IMR-90 (cell line): ENCODE results near the gene CAVIN1. TPM values are rescaled to one million over a fixed set of nuclear protein-coding genes. Genes with fewer than 3 reads are reported as not detected.

Experiments
- ATAC-seq: fragments of 200-7000 bp; cut with Tn5 transposase; 2 replicates; pipeline ENCODE4 v1.9.1; 2020; ENCODE audit warnings: low read depth, mild to moderate bottlenecking, moderate library complexity
- BruUV-seq: library from RNA; stranded (reverse); fragments of 400-500 nt; replicated peaks from 2 replicates; lab custom pipeline; 2021; lab: Mats Ljungman, UMichigan
- CTCF ChIA-PET: fragments of 300-600 bp; formaldehyde crosslinking; extraction: SDS; loops from one replicate; lab custom pipeline; 2021; ENCODE audit warnings: antibody characterized with exemption; lab: Yijun Ruan, JAX
- POLR2A ChIA-PET: fragments of 300-600 bp; sonication (Branson Sonifier 250); formaldehyde crosslinking; loops from one replicate; lab custom pipeline; 2022; ENCODE audit warnings: antibody characterized with exemption; ENCODE audit not compliant: unreplicated experiment; lab: Charles Lee
- DNase-seq: peaks from one replicate; pipeline ENCODE4 v3.0.0; 2013
- H2AFZ ChIP-seq: replicated peaks from 2 replicates; pipeline ENCODE3; 2013; ENCODE audit warnings: low read length, mild to moderate bottlenecking; ENCODE audit not compliant: poor library complexity
- H2AK5ac ChIP-seq: 2 replicates; pipeline ENCODE4 v1.6.1; 2013; ENCODE audit warnings: low read depth, low read length, inconsistent platforms
- H2AK9ac ChIP-seq: replicated peaks from 2 replicates; pipeline ENCODE3; 2013; ENCODE audit warnings: mild to moderate bottlenecking, low read depth, low read length, moderate library complexity; ENCODE audit not compliant: poor library complexity
- H2BK120ac ChIP-seq: 2 replicates; pipeline ENCODE4 v1.6.1; 2013; ENCODE audit warnings: low read depth, low read length, inconsistent platforms
- H2BK15ac ChIP-seq: 3 replicates; pipeline ENCODE4 v1.6.1; 2013; ENCODE audit warnings: low read depth, low read length, inconsistent platforms
- H2BK20ac ChIP-seq: 2 replicates; pipeline ENCODE4 v1.6.1; 2013; ENCODE audit warnings: low read depth, mild to moderate bottlenecking, inconsistent platforms, low read length, moderate library complexity
- H2BK5ac ChIP-seq: 2 replicates; pipeline ENCODE4 v1.6.1; 2013; ENCODE audit warnings: mild to moderate bottlenecking, low read depth, low read length, inconsistent platforms; ENCODE audit not compliant: poor library complexity, severe bottlenecking
- H3K14ac ChIP-seq: replicated peaks from 2 replicates; pipeline ENCODE4 v1.6.1; 2013; ENCODE audit warnings: low read depth, low read length, inconsistent platforms
- H3K18ac ChIP-seq: 2 replicates; pipeline ENCODE4 v1.6.1; 2013; ENCODE audit warnings: low read depth, low read length, control low read depth
- H3K23ac ChIP-seq: 2 replicates; pipeline ENCODE4 v1.6.1; 2013; ENCODE audit warnings: low read depth, low read length, inconsistent platforms
- H3K27ac ChIP-seq: 2 replicates; pipeline ENCODE4 v1.5.1; 2013; ENCODE audit warnings: mild to moderate bottlenecking, control low read depth, low read length; ENCODE audit not compliant: insufficient read depth
- H3K27me3 ChIP-seq: 2 replicates; pipeline ENCODE4 v1.6.1; 2013; ENCODE audit warnings: low read length; ENCODE audit not compliant: control insufficient read depth, insufficient read depth
- H3K36me3 ChIP-seq: 2 replicates; pipeline ENCODE4 v1.6.1; 2013; ENCODE audit warnings: low read length, mixed read lengths; ENCODE audit not compliant: control insufficient read depth, insufficient read depth
- H3K4ac ChIP-seq: 2 replicates; pipeline ENCODE4 v1.6.1; 2013; ENCODE audit warnings: low read depth, low read length, inconsistent platforms
- H3K4me1 ChIP-seq: 2 replicates; pipeline ENCODE4 v1.6.1; 2013; ENCODE audit warnings: low read length, mixed read lengths; ENCODE audit not compliant: control insufficient read depth, insufficient read depth
- H3K4me2 ChIP-seq: 2 replicates; pipeline ENCODE4 v1.6.1; 2013; ENCODE audit warnings: low read depth, mild to moderate bottlenecking, control low read depth, low read length, moderate library complexity
- H3K4me3 ChIP-seq: 2 replicates; pipeline ENCODE4 v1.5.1; 2013; ENCODE audit warnings: low read depth, mild to moderate bottlenecking, control low read depth, low read length, moderate library complexity; ENCODE audit not compliant: insufficient read depth
- H3K56ac ChIP-seq: 2 replicates; pipeline ENCODE4 v1.6.1; 2013; ENCODE audit warnings: low read length, inconsistent platforms; ENCODE audit not compliant: insufficient read depth; ENCODE audit errors: extremely low read depth
- H3K79me1 ChIP-seq, 2 experiments: 2 replicates each; pipeline ENCODE4 v1.6.1; 2013; ENCODE audit warnings: low read length in 2 of 2, inconsistent platforms in 1 of 2, low read depth in 1 of 2
- H3K9ac ChIP-seq: 2 replicates; pipeline ENCODE4 v1.6.1; 2013; ENCODE audit warnings: low read depth, low read length, control low read depth
- H3K9me1 ChIP-seq: 2 replicates; pipeline ENCODE4 v1.6.1; 2013; ENCODE audit warnings: low read length, inconsistent platforms; ENCODE audit not compliant: insufficient read depth
- H3K9me3 ChIP-seq: 2 replicates; pipeline ENCODE4 v1.6.1; 2013; ENCODE audit warnings: low read length; ENCODE audit not compliant: control insufficient read depth, insufficient read depth
- H4K20me1 ChIP-seq: 2 replicates; pipeline ENCODE4 v1.6.1; 2013; ENCODE audit warnings: low read length, inconsistent platforms; ENCODE audit not compliant: insufficient read depth
- H4K5ac ChIP-seq: 2 replicates; pipeline ENCODE4 v1.6.1; 2013; ENCODE audit warnings: mild to moderate bottlenecking, low read depth, low read length, control low read depth
- H4K8ac ChIP-seq, 2 experiments: 2 replicates each; pipeline ENCODE4 v1.6.1; 2013; ENCODE audit warnings: low read depth in 2 of 2, low read length in 2 of 2, control low read depth in 1 of 2, inconsistent platforms in 1 of 2
- H4K91ac ChIP-seq: 2 replicates; pipeline ENCODE4 v1.6.1; 2013; ENCODE audit warnings: low read depth, low read length, inconsistent platforms; ENCODE audit not compliant: insufficient read depth
- ELK1 ChIP-seq: fragments of 150-350 bp; IDR thresholded peaks from 2 replicates; pipeline ENCODE4 v1.6.1; 2016; ENCODE audit warnings: low read depth, mild to moderate bottlenecking, low read length, moderate library complexity, borderline replicate concordance
- MAFK ChIP-seq: IDR thresholded peaks from 2 replicates; pipeline ENCODE4 v1.6.1; 2012; ENCODE audit warnings: low read depth, low read length, improper control_type of control experiment
- MXI1 ChIP-seq: IDR thresholded peaks from 2 replicates; pipeline ENCODE4 v1.6.1; 2012; ENCODE audit warnings: low read depth, mild to moderate bottlenecking, low read length, moderate library complexity, borderline replicate concordance
- NFE2L2 ChIP-seq: fragments of 150-350 bp; IDR thresholded peaks from 2 replicates; pipeline ENCODE4 v1.6.1; 2016; ENCODE audit warnings: low read depth, mild to moderate bottlenecking, low read length
- RFX5 ChIP-seq: IDR thresholded peaks from 2 replicates; pipeline ENCODE4 v1.8.0; 2012; ENCODE audit warnings: low read depth, mild to moderate bottlenecking, low read length, moderate library complexity
- USF2 ChIP-seq: fragments of 150-350 bp; IDR thresholded peaks from 2 replicates; pipeline ENCODE4 v1.6.1; 2017; ENCODE audit warnings: mild to moderate bottlenecking, antibody characterized with exemption, low read length, low read depth
- WGBS, 2 experiments: methylation state at CpG; one replicate each; pipeline versions ENCODE4 v1.1.5 to v1.1.7; 2013; ENCODE audit warnings: missing lambda C conversion rate in 2 of 2; ENCODE audit not compliant: insufficient read length in 1 of 2; ENCODE audit errors: extremely low coverage in 2 of 2; 5-methylcytosine and 5-hydroxymethylcytosine counted together
- dilution Hi-C: fragments of 300-500 bp; cut with HindIII; formaldehyde crosslinking; loops from one replicate; pipeline ENCODE4 v1.14.3; 2018; ENCODE audit warnings: low sequenced_read_pairs; ENCODE audit not compliant: unreplicated experiment
- in situ Hi-C: fragments of 300-500 bp; cut with MboI; formaldehyde crosslinking; loops from 3 replicates; pipeline ENCODE4 v1.14.3; 2019; ENCODE audit warnings: low sequenced_read_pairs, inconsistent platforms, mixed read lengths
- intact Hi-C: fragments of 100-400 bp; cut with micrococcal nuclease; formaldehyde crosslinking; loops from 2 replicates; pipeline ENCODE4 v1.10.0; 2022
- polyA plus RNA-seq, 3 experiments: library from polyadenylated mRNA; depleted of rRNA; stranded (reverse); fragments of >200 nt; gene quantifications; 2 replicates each; pipeline ENCODE4 v1.2.3, GENCODE V29; 2012; ENCODE audit warnings: low replicate concordance in 1 of 3
- total RNA-seq: library from RNA; depleted of rRNA; stranded (reverse); fragments of >200 nt; gene quantifications from 2 replicates; pipeline ENCODE4 v1.2.3, GENCODE V29; 2012

The CAVIN1 gene
- total and polyA plus RNA-seq, 2 of the 4 experiments (the other 2 are of a cell fraction) = 491 to 556 TPM

- Histone ChIP-seq H2AK5ac (no peak overlapping the region), H2AK9ac (no peak overlapping the region), H3K4ac (no peak overlapping the region), H3K9me3 (no peaks in the 10 kb centered on the region), H3K18ac (no peak overlapping the region), H2AFZ (no peak overlapping the region), H3K9ac (no peak overlapping the region), H3K27me3 (no peaks in the 10 kb centered on the region), H4K91ac (no peak overlapping the region), H3K27ac (no peak overlapping the region), H3K14ac (no peak overlapping the region), H2BK15ac (no peak overlapping the region), H3K4me3 (peak overlapping the region; percentile 80), H2BK120ac (no peak overlapping the region), H3K56ac (no peak overlapping the region), H4K8ac (no peak overlapping the region), H3K4me1 (peaks cover 12% of the 10 kb centered on the region), H2BK20ac (no peak overlapping the region), H3K79me1 (peaks cover 7 to 51% of the 10 kb centered on the region in 2 experiments; a peak in 2 of 4 replicates), H4K20me1 (peaks cover 17% of the 10 kb centered on the region), H3K9me1 (peaks cover 10% of the 10 kb centered on the region), H3K23ac (no peak overlapping the region; the same call in 1 of the 2 replicates), H3K36me3 (peaks cover 3% of the 10 kb centered on the region; the same call in 1 of the 2 replicates), H4K5ac (no peak overlapping the region), H3K4me2 (peak overlapping the region; percentile 71), H2BK5ac (peak overlapping the region; percentile 9)
- peak; percentile 67 for ATAC-seq
- ChIA-PET CTCF (interaction anchor here (0.9 to 1.4 kb wide), 3 partner anchors 18 to 137 kb away, joined by 3 read pairs; no protein-coding TSS in a partner anchor), POLR2A (no interaction called here)
- intact Hi-C loops = loop anchor here (2.0 kb wide), 1 partner anchor 31 kb away; no protein-coding TSS in a partner anchor
- BruUV-seq = no TSS peak
- DNase-seq = peak; percentile 62
- TF ChIP-seq MXI1 (peak; percentile 50; the same call in 1 of the 2 replicates), USF2 (no peak), ELK1 (no peak), MAFK (no peak), RFX5 (peak; percentile 83), NFE2L2 (peak; percentile 45; the same call in 1 of the 2 replicates)
- in situ Hi-C loops = no loop called here
- 24% methylated on average over 3 of the region's 6 CpGs; no CpG with 5 or more reads in 1 of the 2 experiments for WGBS, 2 experiments
- dilution Hi-C loops = no loop called here
These were observed 36.8 kb upstream of the CAVIN1 start for GRCh38 chr17:42459801-42460281.
